Activated CD4-positive, alpha-beta T cell treated with anti-CD3 and anti-CD28 coated beads, Interleukin-2, amount 50 U/mL, for 48 hours (primary cell): Measurements from ENCODE around the gene SYNE1.

ENCODE experiments used
- DNase-seq, 2 experiments: peaks; one replicate each; pipeline ENCODE4 v3.0.0-alpha.2; 2020

SYNE1 gene

DNA sequence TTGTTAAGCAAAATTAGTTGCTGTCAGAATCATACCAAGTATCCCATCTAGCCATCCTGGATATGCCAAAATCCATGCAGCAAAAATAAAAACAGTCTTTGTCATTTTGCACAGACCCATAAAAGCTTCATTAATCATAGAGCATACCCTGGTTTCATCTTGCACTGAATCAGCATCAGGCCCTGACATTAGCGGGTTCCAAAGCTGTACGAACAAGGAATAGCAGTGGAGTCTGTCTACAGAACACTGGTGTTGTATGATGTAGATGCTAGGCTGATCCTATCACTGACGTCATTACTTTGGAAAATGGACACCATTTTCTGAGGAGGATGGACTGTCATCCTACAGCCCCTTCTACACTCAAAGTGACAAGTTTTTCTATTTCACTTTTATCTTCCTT, 514.1 kb downstream of the SYNE1 start:
- DNase-seq: no peak

DNA sequence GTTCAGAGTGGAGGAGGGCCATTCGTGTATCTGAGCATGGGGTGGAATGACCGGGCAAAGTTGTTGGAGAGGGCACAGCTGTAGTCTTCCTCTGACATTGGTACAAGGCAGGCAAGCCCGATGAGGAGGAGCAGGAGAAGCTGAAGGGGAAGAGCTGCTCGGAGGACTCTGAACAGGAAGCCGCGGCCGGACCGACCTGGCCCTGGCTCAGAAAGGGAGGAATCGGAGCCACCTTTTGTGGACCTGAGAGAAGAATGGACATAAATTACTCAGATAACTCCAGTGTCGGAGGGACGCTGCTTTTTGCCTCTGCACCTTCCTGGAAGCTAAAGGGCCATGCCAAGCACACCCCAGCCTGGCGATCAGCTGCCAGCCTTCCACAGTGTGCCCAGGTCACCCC, 514.7 kb downstream of the SYNE1 start:
- no peak for DNase-seq

GRCh38 chr6:152121910-152122309, 515.3 kb downstream of the SYNE1 start:
- DNase-seq: no peak

- no peak for DNase-seq
Measured at GRCh38 chr6:152119831-152120230, 517.3 kb downstream of the SYNE1 start.

DNA sequence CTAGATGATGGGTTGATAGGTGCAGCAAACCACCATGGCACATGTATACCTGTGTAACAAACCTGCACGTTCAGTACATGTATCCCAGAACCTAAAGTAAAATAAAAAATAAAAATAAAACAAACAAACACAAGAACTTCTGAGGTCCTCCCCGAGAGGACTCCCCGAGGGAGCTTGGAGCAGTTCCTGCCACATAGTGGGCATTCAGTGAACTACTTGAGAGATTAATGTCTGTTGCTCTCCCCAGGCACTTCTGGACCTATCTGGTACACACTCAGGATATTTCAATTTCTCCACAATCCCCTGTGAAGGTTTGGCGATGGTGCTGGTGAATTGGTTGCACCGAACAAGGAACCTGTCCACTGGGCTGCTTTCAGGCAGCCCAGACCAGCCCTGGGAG, 518.5 kb downstream of the SYNE1 start:
- no peak for DNase-seq

DNA sequence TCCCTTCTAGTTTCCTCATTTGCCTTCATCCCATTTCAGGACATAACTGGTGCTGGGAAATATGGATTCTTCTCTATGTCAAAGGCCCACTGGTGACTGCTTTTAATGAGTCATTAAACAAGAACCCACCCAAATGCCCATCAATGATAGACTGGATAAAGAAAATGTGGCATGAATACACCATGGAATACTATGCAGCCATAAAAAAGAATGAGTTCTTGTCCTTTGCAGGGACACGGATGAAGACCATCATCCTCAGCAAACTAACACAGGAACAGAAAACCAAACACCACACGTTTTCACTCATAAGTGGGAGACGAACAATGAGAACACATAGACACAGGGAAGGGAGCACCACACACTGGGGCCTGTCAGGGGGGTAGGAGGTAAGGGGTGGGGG, 518.9 kb downstream of the SYNE1 start:
- DNase-seq: no peak

DNA sequence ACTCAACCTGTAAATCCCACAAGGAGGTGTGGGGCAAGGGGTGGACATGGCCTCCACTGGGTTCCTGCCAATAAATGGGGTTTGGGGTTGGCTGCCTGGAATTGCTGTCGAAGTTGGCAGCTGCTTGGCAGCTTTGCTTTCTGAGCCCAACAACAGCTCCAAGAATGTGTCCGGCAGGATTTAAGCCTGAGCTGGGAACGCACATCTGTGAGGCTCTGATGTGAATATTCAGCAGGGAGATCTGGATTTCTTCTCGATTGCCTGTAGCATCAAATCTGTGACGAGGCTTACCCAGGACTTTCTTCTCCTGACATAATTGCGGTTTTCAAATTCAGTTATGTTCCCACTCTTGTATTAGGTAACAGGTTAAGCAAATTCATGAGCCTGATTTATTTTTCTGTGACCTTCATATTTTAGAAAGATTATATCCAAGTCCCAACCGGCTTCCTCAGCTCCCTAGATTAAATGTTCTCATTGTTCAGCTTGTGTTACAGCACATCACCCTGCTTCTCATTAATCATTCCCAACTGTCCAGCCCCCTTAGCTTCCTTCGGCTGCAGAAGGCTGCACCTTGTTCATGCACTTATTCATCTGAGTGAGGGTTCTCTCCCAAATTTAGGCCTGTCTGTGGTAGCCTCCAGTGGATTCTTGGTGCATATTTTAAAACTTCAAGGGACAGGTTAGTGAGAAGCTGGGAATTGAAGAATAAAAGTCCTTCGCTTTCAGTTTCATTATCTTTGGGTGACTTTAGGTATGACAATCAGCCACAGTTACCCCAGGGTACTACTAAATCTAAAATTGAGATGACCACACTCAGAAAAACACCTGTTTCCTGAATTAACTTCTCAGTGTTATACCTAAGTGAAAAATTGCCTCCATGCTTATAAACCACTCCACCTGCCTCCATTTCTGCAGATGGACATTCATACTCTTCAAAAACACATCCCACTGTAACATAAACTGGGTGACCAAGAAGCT, 519.7 kb downstream of the SYNE1 start:
- DNase-seq: no peak

- DNase-seq: no peak
Measured at GRCh38 chr6:152112491-152113261, 524.5 kb downstream of the SYNE1 start.

DNA sequence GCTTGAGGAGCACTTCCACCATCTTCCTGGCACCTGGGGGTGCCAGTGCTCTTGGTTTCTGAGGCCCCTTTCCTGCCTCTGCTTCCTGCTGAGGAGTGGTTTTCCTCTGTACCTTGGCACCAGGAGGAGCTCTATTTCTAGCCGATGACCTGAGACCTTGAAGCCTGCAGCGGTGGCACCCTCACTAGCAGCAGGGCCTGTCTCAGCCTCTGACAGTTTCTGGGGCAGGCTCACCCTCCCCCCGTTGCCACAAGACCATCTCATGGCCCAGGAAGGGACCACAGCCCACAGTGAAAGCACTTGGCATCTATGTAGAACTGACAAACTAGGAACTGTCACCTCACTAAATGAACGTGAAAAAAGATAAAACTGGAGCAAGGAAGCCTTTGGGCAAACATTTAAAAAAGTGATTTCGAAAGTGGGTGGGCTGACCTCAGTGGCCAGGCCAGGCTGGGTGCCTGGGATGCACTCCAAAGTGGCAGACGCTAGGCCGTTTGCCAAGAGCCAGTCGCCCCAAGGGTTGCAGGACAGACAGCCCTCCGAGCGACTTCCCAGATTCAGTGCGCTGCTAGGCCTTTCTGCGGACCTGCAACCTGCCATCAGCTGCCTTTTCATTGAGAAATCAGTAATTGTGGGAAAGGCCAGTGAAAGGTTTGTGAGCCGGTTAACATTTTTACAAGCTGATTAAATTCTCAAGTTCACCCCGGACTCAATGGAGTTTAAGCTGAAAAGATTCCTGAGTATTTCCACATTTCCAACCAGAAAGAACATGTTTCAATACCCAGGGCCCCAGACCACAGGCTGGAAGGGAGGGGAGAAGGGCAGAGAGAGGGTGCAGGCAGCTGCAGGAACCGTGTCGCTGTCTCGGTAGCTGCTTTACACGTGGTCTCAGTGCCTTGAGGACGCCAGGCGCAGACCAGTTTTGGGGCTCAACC, 526.0 kb downstream of the SYNE1 start:
- no peak for DNase-seq

DNA sequence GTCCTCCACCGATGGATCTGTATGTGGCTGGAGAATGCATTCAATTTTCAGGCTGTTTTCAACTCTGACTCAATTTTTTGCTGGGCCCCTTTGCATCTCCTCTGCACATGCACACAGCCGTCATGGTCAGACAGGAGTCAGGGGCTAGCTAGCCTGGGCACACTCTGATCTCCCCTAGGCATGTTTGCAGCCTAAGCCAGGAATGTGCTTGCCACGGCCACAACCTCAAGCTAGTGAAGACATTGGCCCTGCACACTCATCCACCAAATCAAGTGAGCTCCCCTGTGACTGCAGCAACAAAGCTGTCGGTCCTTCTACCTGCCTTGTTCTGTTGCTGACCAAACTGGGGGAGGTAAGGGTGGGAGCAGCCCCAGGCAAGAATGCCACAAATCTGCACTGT, 529.2 kb downstream of the SYNE1 start:
- DNase-seq: no peak

DNA sequence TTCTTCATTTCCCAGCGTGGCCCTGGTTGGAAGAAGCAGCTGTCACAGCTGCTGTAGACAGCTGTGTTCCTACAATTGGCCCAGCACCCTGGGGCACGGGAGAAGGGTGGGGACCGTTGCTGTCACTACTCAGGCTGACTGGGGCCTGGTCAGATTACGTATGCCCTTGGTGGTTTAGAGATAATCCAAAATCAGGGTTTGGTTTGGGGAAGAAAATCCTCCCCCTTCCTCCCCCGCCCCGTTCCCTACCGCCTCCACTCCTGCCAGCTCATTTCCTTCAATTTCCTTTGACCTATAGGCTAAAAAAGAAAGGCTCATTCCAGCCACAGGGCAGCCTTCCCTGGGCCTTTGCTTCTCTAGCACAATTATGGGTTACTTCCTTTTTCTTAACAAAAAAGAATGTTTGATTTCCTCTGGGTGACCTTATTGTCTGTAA, 537.0 kb downstream of the SYNE1 start:
- no peak for DNase-seq

DNA sequence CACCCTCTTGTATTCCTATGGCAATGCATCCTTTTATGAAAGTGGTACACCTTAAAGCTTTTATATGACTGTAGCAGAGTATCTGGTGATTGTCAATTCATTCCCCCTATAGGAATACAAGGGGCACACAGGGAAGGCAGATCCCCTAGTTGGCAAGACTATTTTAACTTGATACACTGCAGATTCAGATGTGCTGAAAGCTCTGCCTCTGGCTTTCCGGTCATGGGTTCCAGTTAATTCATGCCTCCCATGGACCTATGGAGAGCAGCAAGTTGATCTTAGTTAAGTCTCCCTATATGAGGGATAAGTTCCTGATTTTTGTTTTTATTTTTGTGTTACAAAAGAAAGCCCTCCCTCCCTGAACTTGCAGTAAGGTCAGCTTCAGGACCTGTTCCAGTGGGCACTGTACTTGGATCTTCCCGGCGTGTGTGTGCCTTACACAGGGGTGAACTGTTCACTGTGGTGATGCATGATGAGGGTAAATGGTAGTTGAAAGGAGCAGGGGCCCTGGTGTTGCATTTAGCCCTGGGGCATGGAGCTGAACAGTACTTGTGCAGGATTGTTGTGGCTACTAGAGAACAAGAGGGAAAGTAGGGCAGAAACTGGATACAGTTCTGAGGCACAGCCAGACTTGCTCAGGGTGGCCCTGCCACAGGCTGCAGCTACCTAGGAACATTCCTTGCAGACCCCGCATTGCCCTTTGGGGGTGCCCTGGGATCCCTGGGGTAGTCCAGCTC, 537.5 kb downstream of the SYNE1 start:
- no peak for DNase-seq

- no peak for DNase-seq
Measured at GRCh38 chr6:152098683-152099082, 538.5 kb downstream of the SYNE1 start.

DNA sequence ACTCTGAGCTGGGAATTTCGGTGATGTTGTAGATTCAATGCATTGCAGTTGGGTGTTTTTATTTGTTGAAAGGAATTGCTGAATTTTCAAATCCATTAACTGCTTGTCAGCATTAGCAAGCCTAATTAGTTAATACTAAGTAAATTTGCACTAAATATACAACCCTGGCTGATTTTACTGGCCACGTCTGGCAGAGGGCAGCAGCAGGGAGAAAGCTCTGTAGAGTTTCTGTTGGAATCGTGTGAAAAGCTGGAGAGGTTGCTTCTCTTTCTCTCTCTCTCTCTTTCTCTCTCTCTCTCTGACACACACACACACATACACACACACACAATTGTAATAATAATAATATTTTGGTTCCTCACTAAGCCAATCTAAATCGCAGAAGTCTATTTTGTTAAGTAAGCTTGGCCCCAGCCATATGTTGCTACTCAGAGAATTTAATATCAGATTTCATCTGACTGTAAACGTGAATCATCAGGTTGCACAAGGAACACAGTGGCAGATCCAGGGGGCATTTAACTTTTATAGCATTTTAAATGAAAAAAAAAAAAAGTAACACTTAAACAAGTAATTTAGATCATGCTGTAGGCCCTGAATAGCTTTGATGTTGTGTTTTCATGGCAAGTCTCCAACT, 540.2 kb downstream of the SYNE1 start:
- no peak for DNase-seq

DNA sequence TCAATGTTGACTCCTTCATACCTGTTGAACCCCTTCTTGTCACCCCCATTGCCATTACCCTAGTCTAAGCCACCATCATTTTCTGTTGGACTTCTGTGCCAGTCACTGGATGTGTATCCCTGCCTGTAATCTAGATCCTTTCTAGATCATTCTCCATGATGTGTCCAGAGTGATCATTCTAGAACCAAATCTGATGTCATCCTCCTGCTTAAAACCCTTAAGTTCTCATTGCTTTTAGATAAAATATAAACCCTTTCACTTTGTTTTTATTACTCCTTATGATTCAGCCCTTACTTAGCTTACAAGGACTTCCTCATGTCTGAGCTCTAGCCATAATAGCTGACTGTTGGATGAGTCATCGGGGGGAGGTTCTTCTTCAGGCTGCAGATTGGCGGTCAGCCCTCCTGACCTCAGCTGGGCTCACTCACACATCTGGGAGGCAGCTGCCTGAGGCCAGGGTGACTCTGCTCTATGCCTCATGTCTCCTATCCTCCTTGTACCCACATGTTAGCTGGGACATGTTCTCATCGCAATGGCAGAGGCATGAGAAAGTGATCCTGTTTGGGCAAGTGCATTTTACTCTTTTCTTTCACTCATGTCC, 542.1 kb downstream of the SYNE1 start:
- DNase-seq: peak; percentile 13 to 23

DNA sequence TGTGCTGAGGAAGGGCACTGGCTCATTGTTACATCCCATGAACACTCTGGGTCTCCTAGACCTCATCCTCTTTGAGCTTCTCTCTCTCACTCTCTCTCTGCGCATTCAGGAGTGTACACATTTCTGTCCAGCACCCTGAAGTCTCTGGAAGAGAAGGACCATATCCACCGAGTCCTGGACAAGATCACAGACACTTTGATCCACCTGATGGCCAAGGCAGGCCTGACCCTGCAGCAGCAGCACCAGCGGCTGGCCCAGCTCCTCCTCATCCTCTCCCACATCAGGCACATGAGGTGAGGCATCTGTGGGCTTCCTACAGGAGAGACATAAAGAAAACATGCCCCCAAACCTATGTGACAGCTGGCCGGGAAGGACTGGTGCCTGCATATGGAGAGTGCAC, 542.9 kb downstream of the SYNE1 start:
- no peak for DNase-seq

DNA sequence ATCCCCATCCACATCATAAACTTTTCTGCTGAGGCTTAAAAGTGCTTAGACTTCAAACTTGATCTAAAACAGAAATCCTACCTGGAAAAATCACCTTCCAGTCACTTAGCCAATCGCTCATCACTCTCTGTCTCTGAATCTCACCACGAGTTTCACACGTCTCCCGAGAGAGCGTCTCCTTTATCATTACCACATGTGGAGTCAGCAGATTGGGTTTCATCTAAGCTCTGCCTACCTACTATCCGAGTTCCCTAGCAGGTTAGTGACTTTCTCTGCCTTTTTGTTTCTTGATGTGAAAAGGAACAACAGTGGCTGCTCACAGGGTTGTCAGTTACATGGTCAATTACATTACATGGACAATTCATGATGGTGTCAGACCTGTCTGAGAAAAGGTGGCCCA, 543.5 kb downstream of the SYNE1 start:
- DNase-seq: no peak

DNA sequence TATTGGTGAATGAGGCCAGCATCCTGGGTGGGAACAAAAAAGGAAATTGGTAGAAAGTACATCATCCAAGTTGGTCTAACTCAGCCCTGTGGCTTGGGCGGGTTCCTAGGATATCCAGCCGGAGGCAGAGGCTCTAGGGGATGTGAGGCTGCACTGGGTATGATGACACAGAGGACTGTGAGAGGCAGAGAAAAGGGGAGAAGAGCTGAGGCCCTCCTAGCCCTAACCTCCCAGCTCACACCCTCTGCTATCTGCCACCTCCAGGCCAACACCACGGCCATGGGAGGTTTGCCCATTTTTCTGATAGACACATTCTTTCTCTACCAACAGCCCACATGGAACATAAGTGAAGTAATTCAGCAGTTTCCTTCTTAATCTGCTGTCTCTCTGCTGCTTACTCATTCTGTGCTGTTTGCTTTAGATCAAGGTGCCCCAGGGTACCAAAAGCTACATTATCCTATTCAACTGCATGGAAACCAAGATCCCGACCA, 545.3 kb downstream of the SYNE1 start:
- no peak for DNase-seq

- DNase-seq: no peak
Measured at GRCh38 chr6:152091201-152091600, 546.0 kb downstream of the SYNE1 start.

DNA sequence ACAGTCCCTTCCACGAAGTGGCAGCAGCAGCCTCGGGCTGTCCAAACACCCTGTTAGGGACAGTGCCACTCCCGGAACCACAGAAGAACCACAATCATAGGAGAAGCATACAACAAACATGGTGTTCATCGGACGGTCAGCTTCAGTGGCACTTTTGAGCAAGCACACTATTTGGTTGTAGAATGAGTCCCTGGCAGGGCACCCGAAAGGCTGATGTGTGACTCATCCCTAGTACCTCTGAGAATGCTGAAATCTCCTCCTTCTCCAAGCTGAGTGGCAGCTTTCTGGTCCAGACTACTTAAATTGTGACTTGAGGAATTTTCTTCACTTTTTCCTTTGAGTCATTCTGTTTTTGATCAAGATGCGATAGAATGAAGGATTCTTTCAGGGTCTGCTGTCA, 547.2 kb downstream of the SYNE1 start:
- DNase-seq: no peak

DNA sequence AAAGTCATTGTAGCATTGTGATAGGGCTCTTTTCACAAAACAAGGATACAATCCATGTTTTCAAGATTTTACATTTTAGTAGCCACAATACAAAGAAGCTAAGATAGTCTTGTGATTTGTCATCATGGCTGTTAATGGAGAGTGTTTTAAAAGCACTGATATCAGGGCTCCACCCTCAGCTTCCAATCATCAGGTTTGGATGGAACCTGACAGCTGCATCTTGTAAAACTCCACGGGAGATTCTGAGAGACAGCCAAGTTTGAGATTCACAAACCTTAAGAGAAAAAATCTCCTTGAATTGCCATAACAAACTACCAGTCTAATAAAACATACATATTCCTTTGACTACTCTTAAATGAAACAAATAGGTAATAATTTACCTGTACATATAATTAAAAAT, 549.5 kb downstream of the SYNE1 start:
- no peak for DNase-seq
